Measurements from ENCODE around the gene IER5.

Gene IER5

GRCh38 chr1:181099152-181100014, 10.9 kb downstream of the IER5 start:
- peak; percentile 61 for DNase-seq

GRCh38 chr1:181100015-181100905, 11.8 kb downstream of the IER5 start:
- peak; percentile 33 for DNase-seq

GRCh38 chr1:181100934-181101333, 12.4 kb downstream of the IER5 start:
- no peak for DNase-seq

GRCh38 chr1:181101581-181102226, 13.2 kb downstream of the IER5 start:
- no peak for DNase-seq

DNA sequence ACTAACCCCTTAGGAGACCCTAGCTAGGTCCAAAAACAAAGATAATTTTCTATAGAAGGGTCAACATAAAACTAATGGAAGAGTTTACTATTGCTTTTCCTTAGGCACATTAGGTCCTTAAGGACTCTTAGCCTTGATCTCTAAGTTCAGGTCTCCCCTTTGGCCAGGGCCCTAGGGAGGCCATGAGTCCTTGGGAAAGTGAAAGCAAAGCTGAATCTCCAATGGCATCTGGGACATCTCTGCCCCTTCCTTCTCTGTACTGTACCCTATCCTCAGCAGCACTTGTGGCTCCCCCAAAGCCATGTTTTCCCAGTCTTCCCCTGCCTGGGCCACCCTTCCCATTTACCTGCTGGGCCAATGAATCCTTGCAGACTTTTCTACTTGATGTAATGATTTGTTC, 14.3 kb downstream of the IER5 start:
- no peak for DNase-seq

- DNase-seq = no peak
Measured at GRCh38 chr1:181103399-181103798, 14.9 kb downstream of the IER5 start.

DNA sequence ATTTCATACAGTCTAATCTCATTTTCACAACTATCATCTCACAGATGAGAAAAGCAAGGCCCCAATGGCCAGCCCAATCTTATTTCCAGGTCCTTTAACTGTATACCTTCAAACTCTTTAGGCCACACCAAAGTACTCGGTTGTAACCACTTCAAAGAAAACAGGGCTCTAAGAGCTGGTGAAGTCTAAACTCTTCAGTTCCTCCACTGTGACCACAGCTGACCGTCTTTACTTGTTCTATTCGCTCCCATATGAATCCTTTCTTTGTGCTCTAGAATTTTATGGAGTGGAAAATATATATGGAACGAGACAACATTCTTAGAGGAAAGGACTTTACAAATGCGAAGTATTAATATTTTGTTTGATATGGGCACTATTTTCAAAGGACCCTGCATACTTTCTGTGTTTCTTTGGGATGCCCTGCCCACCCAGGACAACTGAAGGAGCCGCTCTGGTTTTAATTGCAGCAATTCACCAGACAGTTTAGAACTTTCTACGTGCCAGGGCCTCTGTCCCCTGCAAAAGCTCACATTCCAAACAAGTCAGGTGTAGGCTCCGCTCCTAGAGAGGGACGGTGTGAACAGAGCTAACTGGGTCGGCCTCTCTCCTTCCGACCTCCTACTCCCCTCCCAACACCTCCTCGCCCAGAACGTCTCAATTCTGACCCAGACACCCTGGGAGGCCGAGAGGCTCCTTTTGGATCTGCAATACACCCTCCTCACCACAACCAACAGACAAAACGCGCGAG, 15.7 kb downstream of the IER5 start:
- no peak for DNase-seq

- DNase-seq = peak; percentile 42
Measured at GRCh38 chr1:181104790-181105133, 16.3 kb downstream of the IER5 start.

- DNase-seq = peak; percentile 89
Measured at GRCh38 chr1:181105134-181106021, 16.9 kb downstream of the IER5 start.

DNA sequence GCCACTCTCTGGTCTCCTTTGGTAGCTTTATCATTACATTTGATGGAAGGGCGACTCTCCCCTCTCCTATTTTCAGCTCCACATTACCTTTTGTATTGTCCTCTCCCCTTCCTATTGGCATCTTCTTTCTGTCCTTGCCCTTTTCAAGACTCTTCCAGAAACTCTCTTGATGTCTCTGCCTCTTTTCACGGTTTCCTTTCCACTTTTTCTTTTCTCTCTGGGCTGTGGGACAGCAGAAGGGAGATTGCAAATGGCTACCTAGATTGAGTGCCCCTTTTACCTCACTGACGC, 17.5 kb downstream of the IER5 start:
- DNase-seq = no peak

- DNase-seq = no peak
Measured at GRCh38 chr1:181106479-181106878, 18.0 kb downstream of the IER5 start.

GRCh38 chr1:181107711-181108110, 19.2 kb downstream of the IER5 start:
- DNase-seq = no peak

- DNase-seq = no peak
Measured at GRCh38 chr1:181108304-181108867, 19.9 kb downstream of the IER5 start.

GRCh38 chr1:181110013-181110412, 21.5 kb downstream of the IER5 start:
- DNase-seq = no peak

- no peak for DNase-seq
Measured at GRCh38 chr1:181111559-181111958, 23.1 kb downstream of the IER5 start.

DNA sequence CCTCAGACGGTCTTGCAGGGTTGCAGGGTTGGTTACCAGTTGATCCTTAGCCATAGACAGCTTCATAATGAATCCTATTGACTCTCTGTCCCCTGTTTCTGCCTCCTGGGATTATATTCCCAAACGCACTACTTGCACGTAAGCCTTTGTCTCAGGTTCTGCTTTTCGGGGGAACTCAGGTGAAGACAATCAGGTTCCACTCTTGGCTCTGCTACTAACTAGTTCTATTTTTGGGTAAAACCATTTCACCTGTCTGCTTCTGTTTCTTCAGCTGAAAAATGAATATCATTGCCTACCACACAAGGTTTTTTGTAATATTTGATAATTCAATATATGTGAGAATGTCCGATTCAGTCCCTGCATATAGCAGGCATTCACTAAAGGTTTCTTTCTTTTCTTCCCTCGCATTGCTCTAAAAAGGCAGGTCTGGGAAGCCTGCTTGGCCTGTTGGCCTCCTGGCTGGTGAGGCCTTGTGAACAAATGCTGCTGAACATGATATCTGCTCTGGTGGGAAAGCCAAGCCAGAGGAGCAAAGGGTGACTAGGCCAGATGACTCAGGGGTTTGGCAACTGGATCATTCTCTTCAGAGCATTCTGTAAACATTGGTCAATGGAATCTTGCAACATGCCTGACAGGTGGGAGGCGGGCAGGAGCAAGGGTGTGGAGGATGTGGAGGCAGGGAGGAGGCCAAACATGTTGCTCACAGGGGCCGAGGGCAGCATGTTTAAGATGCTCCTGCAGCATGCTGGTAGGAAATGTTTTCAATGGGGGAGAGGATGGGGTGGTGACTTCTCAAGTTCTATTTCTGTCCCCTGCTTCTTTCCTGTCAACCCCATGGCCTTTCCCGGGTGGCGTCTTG, 23.8 kb downstream of the IER5 start:
- DNase-seq = no peak

GRCh38 chr1:181113059-181113641, 24.6 kb downstream of the IER5 start:
- no peak for DNase-seq

- DNase-seq = no peak
Measured at GRCh38 chr1:181114574-181115367, 26.3 kb downstream of the IER5 start.

DNA sequence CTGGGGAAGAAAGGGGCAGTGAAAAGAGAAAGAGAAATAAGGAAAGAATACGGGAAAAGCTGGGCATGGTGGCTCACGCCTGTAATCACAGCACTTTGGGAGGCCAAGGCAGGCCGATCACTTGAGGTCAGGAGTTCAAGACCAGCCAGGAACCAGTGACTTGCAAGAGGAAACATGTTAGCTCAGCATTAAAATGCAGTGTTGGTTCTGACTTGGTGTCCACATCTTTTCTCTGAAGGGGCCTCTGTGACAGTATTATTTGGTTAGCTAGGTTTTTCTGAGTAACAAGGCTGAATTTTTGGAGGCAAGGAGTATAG, 26.8 kb downstream of the IER5 start:
- DNase-seq = no peak

Measured in stimulated activated CD4-positive, alpha-beta T cell treated with anti-CD3 and anti-CD28 coated beads, Interleukin-1b, Interleukin-23, amount 100 ng/mL, for 48 hours (primary cell).